GM21786 (cell line): Measurements from ENCODE around the gene PLEKHA6.
"Not testable (repeated sequence)": the region's sequence is repeated elsewhere in the genome, so short reads cannot be mapped to it uniquely, and the experiment has no call there.

Source experiments
- ATAC-seq: cut with Tn5 transposase; IDR thresholded peaks from one replicate; pipeline ENCODE4 v1.9.1; 2021; ENCODE audit not compliant: unreplicated experiment

The PLEKHA6 gene

DNA sequence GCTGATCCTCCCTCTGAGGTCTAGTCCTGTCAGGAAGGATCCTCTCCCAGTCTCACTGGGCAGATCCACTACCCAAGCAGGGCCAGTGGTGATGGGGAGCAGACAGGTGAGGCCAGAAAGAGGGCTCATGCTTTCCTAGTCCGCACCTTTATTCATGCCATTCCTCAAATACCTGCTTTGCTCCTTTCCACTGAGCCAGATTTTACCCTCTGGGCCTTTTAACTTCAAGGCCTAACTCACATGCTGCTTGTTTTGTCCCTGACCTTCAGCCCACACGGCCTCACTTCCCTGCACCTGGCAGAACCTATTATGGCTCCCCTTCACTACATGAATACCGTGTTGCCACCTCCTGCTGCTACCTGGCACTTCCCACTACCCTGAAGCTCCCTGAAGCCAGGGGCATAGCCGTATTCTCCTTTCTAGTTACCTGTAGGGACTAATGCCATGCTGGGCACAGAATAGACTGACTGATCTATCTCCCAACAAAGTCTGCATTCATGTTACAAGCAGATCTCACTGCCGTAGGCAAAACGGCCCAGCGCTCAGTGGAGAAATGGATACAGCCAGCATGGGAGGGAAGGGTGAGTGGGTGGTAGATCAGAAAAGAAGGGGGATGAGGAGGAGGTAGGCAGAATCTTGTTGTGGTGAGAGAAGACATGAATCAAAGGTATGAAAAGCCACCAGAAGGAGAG is 109.8 kb downstream of the PLEKHA6 start:
- no peak for ATAC-seq

DNA sequence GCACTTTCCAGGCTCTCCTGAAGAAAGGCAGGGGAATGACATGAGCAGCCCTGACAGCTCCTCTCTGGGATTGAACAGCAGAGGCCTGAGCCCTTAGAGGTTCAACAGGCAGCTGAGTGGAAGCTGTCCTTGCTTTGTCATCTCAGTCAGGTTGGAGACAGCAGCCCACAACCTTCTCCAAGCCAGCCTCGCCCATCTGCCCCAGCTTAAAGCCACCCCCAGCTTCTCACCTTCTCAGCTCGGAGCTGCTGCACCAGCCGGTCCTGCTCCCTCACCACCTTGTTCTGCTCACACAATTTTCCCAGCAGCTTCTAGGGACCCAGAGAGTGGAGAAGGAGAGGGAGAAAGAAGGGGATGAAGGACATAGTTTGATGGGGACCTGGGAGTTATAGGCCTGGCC is 110.8 kb downstream of the PLEKHA6 start:
- ATAC-seq = no peak

DNA sequence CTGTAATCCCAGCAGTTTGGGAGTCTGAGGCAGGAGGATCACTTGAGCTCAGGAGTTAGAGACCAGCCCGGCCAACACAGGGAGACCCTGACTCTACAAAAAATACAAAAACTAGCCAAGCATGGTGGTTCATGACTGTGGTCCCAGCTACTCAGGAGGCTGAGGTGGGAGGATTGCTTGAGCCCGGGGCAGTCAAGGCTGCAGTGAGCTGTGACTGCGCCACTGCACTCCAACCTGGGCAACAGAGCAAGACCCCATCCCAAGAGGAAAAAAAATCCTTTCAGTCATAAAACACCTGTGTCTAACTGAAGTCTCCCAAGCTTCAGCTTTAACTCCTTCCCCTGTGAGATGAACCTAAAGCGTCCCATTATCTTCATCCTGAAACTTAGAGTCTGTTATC is 112.9 kb downstream of the PLEKHA6 start:
- ATAC-seq = no peak

DNA sequence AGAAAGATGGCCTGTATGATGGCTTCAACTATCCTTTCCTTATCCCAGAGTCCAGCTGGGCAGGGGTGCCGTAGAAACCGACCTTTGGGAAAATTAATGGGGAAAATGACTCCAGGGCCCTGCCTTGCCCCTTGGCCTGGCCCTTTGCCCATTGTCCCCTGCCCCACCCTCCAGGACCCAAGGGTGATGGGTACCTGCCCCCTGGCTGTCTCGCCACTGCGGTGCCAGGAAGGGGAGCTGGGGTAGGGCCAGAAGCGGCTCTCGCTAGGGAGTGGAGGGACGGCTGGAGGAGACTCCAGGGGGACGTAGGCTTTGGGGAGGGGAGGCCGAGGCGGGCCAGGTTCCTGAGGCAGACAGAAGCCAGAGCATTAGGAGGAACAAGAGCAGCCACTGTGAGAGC is 116.8 kb downstream of the PLEKHA6 start:
- ATAC-seq = no peak

DNA sequence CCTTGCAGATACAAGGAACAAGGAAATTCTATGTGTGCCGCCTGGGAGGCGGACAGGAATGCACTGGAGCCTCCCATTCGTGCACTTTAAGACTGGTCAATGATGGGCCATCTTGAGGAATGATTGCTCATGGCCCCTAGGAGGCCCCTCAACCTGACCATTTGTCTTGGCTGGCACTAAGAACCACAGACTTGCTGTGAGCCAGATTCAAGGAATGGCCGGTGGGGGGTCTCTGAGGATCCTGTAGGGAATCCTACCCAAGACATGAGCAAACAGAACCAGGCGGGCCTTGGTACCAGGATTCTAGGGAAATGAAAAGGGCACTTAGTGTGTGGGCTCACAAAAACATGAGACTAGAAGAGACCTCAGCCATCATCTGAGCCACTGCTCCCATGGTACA is 117.8 kb downstream of the PLEKHA6 start:
- ATAC-seq = no peak

DNA sequence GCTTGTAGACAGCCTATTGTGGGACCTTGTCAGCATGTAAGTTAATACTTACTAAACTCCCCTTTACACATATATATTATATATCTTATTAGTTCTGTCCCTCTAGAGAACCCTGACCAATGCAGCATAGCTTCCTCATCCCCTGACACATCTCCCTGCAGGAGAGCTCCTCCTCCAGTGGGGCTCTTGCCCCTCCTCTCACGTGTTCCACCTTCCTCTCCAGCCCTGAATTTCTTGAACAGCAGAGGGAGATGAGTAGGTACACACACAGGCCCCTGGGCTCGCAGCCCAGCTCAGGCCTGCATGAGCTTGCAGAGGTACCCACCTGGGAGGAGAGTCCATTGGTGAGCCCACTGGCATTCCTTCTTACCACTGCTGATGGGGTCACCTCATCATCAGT is 118.7 kb downstream of the PLEKHA6 start:
- no peak for ATAC-seq

DNA sequence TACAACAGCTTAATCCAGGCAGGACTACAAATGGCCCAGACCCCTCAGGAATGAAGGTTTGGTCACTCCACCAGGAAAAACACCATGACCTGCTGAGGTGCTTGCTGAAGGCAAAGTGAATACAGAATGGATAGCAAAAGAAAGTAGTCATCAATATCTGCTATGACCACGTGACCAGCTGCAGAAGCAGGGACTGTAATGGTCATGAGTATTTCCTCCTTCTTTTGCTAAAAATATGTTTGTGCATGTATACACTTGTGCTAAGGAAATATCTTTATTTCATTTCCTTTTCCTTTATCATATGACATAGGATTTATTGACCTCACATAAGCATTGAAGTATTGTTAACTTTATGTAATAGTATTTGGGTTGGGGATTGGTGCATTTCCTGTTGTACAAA is 119.5 kb downstream of the PLEKHA6 start:
- no peak for ATAC-seq

DNA sequence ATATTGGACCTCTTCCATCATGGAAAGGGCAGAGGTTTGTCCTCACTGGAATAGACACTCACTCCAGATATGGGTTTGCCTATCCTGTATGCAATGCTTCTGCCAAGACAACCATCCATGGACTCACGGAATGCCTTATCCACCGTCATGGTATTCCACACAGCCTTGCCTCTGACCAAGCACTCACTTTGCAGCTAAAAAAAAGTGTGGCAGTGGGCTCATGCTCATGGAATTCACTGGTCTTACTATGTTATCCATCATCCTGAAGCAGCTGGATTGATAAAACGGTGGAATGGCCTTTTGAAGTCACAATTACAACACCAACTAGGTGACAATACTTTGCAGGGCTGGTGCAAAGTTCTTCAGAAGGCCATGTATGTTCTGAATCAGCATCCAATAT is 120.3 kb downstream of the PLEKHA6 start:
- not testable (repeated sequence) for ATAC-seq

DNA sequence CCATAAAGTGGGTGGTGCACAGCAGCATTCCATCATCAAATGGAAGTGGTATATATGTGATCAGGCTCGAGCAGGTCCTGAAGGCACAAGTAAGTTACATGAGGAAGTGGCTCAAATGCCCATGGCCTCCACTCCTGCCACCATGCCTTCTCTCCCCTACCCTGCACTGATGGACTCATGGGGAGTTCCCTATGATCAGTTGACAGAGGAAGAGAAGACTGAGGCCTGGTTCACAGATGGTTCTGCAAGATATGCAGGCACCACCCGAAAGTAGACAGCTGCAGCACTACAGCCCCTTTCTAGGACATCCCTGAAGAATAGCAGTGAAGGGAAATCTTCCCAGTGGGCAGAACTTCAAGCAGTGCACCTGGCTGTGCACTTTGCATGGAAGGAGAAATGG is 121.2 kb downstream of the PLEKHA6 start:
- not testable (repeated sequence) for ATAC-seq

DNA sequence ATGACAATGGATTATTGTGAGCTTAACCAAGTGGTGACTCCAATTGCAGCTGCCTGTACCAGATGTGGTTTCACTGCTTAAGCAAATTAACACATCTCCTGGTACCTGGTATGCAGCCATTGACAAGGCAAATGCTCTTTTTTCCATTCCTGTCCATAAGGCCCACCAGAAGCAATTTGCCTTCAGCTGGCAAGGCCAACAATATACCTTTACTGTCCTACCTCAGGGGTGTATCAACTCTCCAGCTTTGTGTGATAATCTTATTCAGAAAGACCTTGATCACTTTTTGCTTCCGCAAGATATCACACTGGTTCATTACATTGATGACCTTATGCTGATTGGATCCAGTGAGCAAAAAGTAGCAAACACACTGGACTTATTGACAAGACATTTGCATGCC is 122.2 kb downstream of the PLEKHA6 start:
- ATAC-seq = not testable (repeated sequence)

DNA sequence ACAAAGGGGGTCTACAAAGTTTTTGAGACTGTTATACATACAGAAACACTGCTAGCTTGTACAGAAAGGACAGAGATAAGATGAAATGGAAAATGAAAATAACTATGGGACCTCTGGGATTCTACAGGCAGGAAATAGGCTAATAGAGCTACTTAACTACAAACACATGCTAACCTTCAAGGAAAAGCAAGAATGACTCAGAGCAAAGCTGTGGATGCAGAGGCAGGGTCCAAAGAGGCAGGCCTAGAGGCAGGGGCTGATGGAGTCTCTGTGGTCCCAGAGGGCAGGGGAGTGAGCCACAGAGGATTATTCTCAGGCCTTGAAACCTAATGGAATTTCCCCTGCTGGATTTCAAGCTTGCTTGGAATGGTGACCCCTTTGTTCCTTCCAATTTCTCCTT is 127.2 kb downstream of the PLEKHA6 start:
- ATAC-seq = no peak

DNA sequence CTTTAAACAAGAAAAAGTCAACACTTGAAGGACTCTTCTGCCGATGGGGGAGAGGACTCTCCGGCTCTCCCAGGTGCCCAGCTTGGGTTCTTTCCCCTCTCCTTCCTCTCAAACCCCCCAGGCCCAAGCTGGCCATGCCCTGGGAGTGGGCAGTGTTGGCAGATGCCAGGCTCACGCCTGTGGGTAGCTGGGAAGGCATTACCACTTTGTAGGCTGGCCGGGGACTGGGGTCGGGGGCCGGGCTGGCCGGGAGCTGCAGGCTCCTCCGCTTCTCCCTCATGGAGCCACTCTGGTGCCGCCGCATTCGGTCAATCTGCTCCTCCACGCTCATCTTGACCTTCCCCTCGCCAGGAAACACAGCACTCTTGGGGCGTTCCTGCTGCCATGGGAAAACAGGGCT is 129.5 kb downstream of the PLEKHA6 start:
- no peak for ATAC-seq

DNA sequence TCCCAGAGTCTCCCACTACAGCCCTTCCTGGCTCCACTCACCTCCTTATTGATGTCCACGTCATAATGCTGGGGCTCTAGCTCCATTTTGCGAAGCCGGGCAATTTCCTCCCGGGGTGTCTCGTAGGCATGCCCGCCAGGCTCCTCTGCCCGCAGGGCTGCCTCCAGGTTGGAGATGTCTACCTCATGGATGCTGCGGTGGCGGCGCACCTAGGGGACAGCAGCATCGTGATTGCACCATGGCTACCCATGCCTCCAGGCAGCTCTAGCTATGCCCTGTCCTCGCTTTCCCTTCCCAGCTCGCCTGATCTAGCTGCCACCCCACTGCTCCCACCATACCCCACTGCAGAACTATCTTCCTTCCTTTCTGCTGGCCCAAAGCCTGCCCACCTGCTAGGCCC is 130.8 kb downstream of the PLEKHA6 start:
- ATAC-seq = no peak

DNA sequence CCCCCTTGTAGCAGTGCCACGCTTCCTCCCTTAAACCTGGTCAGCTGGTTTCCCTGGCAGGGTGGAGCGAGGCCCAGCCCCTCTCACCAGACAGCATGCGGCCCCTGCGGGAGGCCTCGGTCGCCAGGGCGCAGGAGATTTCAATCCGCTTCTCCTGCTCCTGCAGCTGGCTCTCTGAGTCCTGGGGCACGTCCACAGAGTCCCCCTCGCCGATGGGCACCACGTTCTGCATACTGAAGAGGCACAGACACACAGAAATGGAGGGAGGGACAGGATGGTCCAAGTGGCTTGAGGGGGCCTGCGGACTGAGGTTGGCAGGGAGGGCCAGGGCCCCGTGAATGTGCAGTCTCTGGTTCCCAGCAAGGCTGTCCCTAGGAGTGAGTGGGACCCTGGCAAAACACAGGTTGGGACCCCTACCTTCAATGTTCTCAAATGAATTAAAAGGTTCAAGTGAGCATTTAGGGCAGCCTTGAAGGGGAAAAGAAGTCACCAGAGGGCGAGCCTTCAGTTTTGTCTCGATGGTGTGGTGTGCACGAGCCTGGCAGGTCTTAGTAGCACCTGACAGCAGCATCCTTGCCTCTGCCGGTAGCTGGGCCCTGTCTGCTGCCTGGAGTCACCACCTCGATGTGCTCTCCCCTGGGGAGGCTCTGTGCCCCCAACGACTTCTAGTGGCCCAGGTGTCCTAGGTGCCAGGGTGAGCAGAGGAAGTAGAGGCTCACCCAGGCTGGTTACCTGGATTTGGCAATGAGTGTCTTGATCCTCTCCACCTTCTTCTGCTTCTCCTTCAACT is 131.5 kb downstream of the PLEKHA6 start:
- no peak for ATAC-seq

DNA sequence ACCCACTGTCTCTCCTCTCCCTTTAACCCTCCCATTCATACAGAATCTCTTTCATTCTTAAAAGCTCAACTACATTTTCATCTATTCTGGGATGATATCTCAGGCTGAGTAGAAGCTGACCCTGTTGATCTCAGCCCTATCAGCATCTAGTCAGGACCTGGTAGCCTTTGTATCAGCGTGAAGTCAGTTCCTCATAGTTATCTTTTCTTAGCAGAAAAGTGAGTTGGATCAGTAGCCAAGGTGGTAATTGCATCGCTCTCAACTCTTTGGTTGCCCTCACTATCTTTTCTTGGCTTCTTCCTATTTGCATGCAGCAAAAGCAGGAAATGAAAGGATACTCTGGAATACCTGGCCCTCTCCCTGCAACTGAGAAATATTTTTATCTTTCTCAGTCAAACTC is 132.4 kb downstream of the PLEKHA6 start:
- no peak for ATAC-seq

DNA sequence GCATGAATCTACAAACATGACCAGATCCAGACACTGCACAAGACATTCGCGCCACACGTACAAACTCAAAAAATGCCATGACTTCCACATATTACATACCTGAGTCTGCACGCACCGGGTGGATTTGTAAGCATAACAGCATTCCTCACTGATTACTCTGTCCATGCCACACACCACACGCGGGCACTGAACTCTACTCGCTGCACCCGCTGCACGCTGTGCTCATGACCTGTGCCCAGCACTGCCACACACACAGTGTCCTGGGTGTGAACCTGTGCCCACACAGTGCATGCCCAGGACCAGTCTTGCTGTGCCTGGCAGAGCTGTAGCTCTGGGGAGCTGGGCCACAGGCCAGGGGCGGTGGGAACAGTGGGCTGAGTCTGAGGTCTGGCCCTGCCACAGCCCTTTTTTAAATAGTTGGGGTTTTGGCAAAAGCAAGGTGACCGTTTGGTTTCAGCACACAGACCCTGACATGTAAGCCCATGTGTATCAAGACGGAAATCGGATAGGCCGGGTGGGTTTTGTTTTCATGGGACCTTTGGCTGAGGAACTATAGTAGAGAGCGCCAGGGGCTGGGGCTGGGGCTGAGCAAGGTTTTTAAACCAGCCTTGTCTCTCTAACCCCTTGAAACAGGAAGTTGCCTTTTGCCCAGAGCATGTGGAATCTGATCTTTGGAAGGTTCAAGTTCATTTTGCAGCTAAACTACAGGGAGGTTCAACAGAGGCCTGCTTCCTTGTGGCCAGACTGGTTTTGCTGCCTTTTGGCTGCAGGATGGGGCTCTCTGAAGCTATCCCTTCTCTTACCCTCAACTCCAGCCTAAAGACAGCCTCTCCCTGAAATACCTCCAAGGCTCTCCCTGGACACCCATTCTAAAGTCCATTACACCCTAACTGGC is 133.6 kb downstream of the PLEKHA6 start:
- ATAC-seq = no peak

DNA sequence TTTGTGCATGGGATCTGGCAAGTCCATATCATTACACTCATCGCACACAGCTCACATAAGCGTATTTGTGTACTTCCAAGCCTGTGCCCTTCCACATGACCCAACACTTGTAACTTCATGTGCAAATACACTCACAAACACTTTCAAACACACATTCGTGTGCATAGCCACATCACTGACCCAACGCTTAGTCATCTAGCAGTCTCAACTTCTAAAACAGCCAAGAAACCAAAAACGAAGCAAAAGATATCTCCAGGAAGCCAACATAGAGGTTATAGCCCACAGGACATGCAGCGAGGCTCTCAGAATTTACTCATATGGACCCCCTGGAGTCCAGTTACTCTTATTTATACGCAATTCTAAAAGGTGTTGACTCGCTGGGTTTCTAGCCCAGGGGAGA is 135.1 kb downstream of the PLEKHA6 start:
- no peak for ATAC-seq

DNA sequence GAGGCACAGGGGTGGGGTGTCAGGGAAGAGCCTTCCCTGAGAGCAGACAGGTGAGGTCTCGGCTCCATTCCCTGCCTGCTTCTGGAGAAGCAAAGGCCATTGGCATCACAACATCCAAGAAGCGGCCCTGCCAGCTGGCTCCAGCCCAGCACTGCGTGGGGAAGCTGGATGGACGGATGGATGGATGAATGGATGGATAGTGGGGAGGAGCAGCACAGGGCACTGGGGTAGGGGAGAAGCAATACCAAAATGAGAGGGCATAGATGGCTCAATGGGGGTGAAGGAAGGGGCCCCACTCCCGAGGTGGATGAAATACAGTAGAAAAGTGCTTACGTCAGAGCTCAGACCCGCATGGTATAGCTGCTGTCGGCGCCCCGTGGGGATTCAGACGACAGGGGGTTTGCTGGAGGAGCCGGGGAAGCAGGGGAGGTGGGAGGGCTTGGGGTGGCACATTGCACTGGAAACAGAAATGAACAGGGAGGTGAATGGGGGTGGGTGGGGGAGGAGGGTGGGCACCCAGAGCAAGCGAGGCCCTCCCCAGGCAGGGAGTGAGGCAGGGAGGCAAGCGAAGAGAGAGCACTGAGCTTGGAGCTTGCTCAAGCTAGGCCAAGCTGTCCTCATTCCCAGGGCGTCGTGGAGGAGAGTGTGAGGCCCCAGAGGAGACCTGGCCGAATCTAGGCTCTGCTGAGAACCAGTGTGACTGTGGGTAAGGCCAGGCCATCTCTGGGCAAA is 136.4 kb downstream of the PLEKHA6 start:
- ATAC-seq = no peak

DNA sequence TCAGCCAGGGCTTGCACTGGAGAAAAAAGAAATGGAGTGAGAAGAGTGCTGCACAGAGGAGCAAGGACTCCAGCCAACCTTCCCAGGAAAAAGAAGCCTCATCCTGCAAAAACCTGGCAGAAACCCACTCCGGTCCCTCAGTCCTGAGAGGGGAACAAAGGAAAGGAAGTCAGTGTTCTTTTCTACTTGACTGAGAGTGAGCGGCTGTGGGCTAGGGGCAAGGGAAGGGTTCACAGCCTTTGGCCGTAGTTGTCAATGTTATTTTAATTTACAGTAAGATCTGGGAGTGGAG is 137.0 kb downstream of the PLEKHA6 start:
- ATAC-seq = no peak

DNA sequence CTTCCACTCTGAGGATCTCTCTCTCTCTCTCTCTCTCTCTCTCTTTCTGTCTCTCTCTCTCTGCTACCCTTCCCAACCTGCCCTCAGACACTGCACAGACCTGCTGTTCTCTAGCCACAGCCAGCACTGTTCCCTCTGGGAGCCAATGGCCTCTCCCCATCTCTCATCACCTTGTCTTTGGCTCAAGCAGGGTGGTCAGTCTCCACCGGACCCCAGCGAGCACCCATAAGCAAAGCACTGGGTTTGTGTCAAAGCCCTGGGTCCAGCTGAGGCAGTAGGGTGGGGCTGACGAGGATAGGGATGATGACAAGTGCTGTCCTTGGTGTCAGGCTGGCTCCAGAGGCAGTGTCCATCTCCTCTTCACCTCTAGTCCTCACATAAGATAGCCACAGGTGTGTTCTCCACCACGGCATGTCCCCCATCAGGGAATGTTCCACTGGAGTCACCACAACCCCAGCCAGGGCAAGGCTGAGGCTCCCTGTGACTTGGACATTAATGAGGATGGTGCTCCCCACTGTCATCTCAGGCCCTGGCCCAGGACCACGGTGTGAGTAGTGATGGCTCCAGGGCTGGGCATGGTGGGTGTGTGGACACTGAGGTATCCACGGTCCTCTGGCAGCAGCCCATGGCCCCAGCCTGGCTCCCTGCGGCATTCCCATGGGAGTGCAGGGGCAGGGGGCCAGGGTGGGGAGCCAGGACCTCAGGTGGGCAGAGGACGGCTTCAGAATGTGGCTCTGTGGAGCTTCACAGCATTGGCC is 137.5 kb downstream of the PLEKHA6 start:
- ATAC-seq = no peak

DNA sequence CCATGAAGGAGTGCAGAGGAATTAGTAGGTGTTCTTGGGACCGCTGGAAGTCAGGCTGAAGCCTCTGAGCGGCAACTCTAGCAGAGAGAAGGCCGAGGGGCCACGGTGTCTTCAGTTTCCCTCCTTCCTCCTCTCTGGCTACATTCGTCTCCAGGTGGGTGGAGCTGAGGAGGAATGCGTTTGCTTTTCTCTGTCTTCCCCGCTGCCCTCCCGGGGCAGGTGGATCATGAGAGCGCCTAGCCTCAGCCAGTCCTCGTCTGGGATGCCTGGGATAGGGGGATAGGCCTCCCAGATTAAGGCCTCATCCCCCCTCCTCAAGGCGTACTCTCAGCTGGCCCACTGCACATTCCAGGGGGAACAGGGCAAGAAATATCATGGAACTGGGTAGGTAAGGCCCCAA is 138.5 kb downstream of the PLEKHA6 start:
- no peak for ATAC-seq
